PC-3 (cell line): Measurements from ENCODE around the gene MARCHF9. TPM values are rescaled to one million over a fixed set of nuclear protein-coding genes. Genes with fewer than 3 reads are reported as not detected.

Experiments
- ATAC-seq: fragments of 200-7000 bp; cut with Tn5 transposase; 2 replicates; pipeline ENCODE4 v1.9.1; 2020; ENCODE audit warnings: mild to moderate bottlenecking, moderate library complexity
- BruUV-seq: library from RNA; stranded (reverse); fragments of 400-500 nt; replicated peaks from 2 replicates; lab custom pipeline; 2021; lab: Mats Ljungman, UMichigan
- CTCF ChIA-PET: fragments of 300-600 bp; sonication (Branson Sonifier 250); formaldehyde crosslinking; loops from one replicate; lab custom pipeline; 2022; ENCODE audit warnings: antibody characterized with exemption; lab: Charles Lee
- POLR2A ChIA-PET: fragments of 300-600 bp; sonication (Branson Sonifier 250); formaldehyde crosslinking; loops from one replicate; lab custom pipeline; 2022; ENCODE audit warnings: antibody characterized with exemption; ENCODE audit not compliant: unreplicated experiment; lab: Charles Lee
- DNase-seq: peaks from one replicate; pipeline ENCODE4 v3.0.0-alpha.2; 2015
- H2AFZ ChIP-seq: fragments of 300-600 bp; sonication (generic); 2 replicates; pipeline ENCODE4 v1.6.0; 2016; ENCODE audit warnings: antibody characterized with exemption, low read length
- H3F3A ChIP-seq: fragments of 300-600 bp; sonication (generic); one replicate; pipeline ENCODE4 v1.6.0; 2017; ENCODE audit warnings: antibody characterized with exemption, low read length, control low read depth, mild to moderate bottlenecking; ENCODE audit not compliant: unreplicated experiment
- H3K27ac ChIP-seq: fragments of 300-600 bp; sonication (generic); 2 replicates; pipeline ENCODE4 v1.5.1; 2016; ENCODE audit warnings: mild to moderate bottlenecking, low read length
- H3K27me3 ChIP-seq: fragments of 300-600 bp; sonication (generic); 2 replicates; pipeline ENCODE4 v1.6.1; 2016; ENCODE audit warnings: low read length, mixed read lengths
- H3K36me3 ChIP-seq: fragments of 300-600 bp; sonication (generic); 2 replicates; pipeline ENCODE4 v1.6.1; 2016; ENCODE audit warnings: low read depth, mixed run types, low read length, mixed read lengths
- H3K4me1 ChIP-seq: fragments of 300-600 bp; sonication (generic); 2 replicates; pipeline ENCODE4 v1.5.1; 2016; ENCODE audit warnings: low read length; ENCODE audit not compliant: insufficient read depth
- H3K4me2 ChIP-seq: fragments of 300-600 bp; sonication (generic); 2 replicates; pipeline ENCODE4 v1.6.0; 2016; ENCODE audit warnings: low read length
- H3K4me3 ChIP-seq: fragments of 300-600 bp; sonication (generic); 2 replicates; pipeline ENCODE4 v1.5.1; 2016; ENCODE audit warnings: mild to moderate bottlenecking, low read length, mixed read lengths
- H3K79me2 ChIP-seq: fragments of 300-600 bp; sonication (generic); 2 replicates; pipeline ENCODE4 v1.6.1; 2017; ENCODE audit warnings: low read length, mixed read lengths
- H3K9ac ChIP-seq: fragments of 300-600 bp; sonication (generic); 2 replicates; pipeline ENCODE4 v1.6.0; 2016; ENCODE audit warnings: mild to moderate bottlenecking, low read length
- H3K9me2 ChIP-seq: fragments of 300-600 bp; sonication (generic); replicated peaks from 2 replicates; pipeline ENCODE4 v1.6.1; 2016; ENCODE audit warnings: mixed run types, low read length, mixed read lengths
- H3K9me3 ChIP-seq: fragments of 300-600 bp; sonication (generic); 2 replicates; pipeline ENCODE4 v1.6.1; 2016; ENCODE audit warnings: low read length, mixed read lengths
- H4K20me1 ChIP-seq: fragments of 300-600 bp; sonication (generic); 2 replicates; pipeline ENCODE4 v1.6.1; 2016; ENCODE audit warnings: low read length, mixed read lengths
- EZH2 ChIP-seq: fragments of 300-600 bp; sonication (generic); IDR thresholded peaks from one replicate; pipeline ENCODE4 v1.6.1; 2017; ENCODE audit warnings: antibody characterized with exemption, mild to moderate bottlenecking, low read length; ENCODE audit not compliant: unreplicated experiment
- EZH2phosphoT487 ChIP-seq: fragments of 300-600 bp; sonication (generic); IDR thresholded peaks from 2 replicates; pipeline ENCODE4 v1.6.1; 2018; ENCODE audit warnings: mild to moderate bottlenecking, antibody characterized with exemption, low read length, borderline replicate concordance
- intact Hi-C: fragments of 100-400 bp; cut with micrococcal nuclease; formaldehyde crosslinking; loops from 2 replicates; pipeline ENCODE4 v1.9.0; 2023
- total RNA-seq: library from RNA; depleted of rRNA; stranded (reverse); fragments of >200 nt; gene quantifications from 2 replicates; pipeline ENCODE4 v1.2.3, GENCODE V29; 2014
- TF ChIP-seq, protein P1 (sequence below): fragments of 300-600 bp; sonication (generic); conservative IDR thresholded peaks from 2 replicates; pipeline ENCODE4 v1.5.1; 2017; ENCODE audit warnings: antibody characterized with exemption, low read depth, mild to moderate bottlenecking, low read length

The MARCHF9 gene
- total RNA-seq, 1 experiment from 2014 or later = 13.4 TPM

DNA sequence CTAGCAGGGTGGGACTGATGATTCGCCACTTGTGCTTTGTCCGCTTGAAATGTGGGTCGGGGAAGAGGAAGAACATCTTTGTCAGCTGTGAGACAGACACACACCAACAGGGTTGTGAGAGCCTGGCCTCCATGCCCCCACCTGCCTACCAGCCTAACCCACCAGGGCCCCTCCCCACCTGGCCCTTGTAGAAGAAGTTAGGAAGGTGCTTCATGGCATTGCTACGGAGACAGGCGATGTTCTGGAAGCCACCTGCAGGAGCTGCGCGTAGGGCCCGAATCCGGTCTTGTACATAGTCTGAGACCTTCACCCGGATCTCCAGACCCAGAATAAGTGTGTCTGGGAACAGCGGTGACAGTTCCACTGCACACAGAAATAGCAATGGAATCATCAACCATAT is 14.7 kb downstream of the MARCHF9 start:
- H3K27me3 ChIP-seq = no peaks in the 10 kb centered on the region
- H3K9ac ChIP-seq = no peak overlapping the region
- DNase-seq (no peak), ATAC-seq (no peak)
- H3K27ac ChIP-seq = no peak overlapping the region
- H3K4me1 ChIP-seq = peaks cover 43% of the 10 kb centered on the region
- no peak overlapping the region for H2AFZ ChIP-seq
- no peaks in the 10 kb centered on the region for H3K9me3 ChIP-seq
- ChIA-PET POLR2A (no interaction called here), CTCF (no interaction called here)
- H3F3A ChIP-seq = no peaks in the 10 kb centered on the region
- no peaks in the 10 kb centered on the region for H3K9me2 ChIP-seq
- TF ChIP-seq, protein P1, sequence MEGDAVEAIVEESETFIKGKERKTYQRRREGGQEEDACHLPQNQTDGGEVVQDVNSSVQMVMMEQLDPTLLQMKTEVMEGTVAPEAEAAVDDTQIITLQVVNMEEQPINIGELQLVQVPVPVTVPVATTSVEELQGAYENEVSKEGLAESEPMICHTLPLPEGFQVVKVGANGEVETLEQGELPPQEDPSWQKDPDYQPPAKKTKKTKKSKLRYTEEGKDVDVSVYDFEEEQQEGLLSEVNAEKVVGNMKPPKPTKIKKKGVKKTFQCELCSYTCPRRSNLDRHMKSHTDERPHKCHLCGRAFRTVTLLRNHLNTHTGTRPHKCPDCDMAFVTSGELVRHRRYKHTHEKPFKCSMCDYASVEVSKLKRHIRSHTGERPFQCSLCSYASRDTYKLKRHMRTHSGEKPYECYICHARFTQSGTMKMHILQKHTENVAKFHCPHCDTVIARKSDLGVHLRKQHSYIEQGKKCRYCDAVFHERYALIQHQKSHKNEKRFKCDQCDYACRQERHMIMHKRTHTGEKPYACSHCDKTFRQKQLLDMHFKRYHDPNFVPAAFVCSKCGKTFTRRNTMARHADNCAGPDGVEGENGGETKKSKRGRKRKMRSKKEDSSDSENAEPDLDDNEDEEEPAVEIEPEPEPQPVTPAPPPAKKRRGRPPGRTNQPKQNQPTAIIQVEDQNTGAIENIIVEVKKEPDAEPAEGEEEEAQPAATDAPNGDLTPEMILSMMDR = no peak
- no peak for TF ChIP-seq EZH2
- H3K79me2 ChIP-seq = peaks cover 28% of the 10 kb centered on the region
- no peak overlapping the region for H3K4me2 ChIP-seq
- no peak overlapping the region for H3K4me3 ChIP-seq
- BruUV-seq = no TSS peak
- intact Hi-C loops = no loop called here
- H3K36me3 ChIP-seq = peaks cover 18% of the 10 kb centered on the region
- H4K20me1 ChIP-seq = no peaks in the 10 kb centered on the region

DNA sequence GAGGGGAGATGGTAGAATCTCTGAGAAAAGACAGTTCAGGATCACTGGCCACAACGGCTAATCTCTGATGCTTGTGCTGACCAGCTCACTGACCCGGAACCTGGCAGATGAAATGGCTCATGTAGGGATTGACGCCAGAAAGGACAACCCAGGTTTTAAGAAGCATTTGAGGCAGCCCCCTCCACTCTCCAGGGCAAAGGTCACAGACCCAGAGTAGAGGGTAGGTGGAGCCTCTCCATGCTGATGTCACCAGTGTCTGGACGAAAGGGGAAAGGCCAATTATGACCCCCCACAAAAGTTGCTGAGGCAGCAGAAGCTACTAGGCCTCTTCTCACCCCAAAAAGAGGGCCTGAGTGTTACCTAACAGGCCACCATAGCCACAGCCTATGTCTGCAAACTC is 15.8 kb downstream of the MARCHF9 start:
- BruUV-seq = no TSS peak
- Histone ChIP-seq H3K27me3 (no peaks in the 10 kb centered on the region), H3K27ac (no peak overlapping the region), H3K9me3 (no peaks in the 10 kb centered on the region), H3K36me3 (peaks cover 18% of the 10 kb centered on the region), H3K9ac (peak overlapping the region; percentile 96; the same call in 1 of the 2 replicates), H3K4me1 (peaks cover 32% of the 10 kb centered on the region), H4K20me1 (no peaks in the 10 kb centered on the region), H3K9me2 (no peaks in the 10 kb centered on the region), H2AFZ (no peak overlapping the region), H3K79me2 (peaks cover 28% of the 10 kb centered on the region), H3K4me2 (peak overlapping the region; percentile 96), H3F3A (no peaks in the 10 kb centered on the region), H3K4me3 (peak overlapping the region; percentile 84; the same call in 1 of the 2 replicates)
- intact Hi-C loops = no loop called here
- ChIA-PET CTCF (no interaction called here), POLR2A (interaction anchor here (0.7 kb wide), 1 partner anchor 997 kb away, joined by 18 read pairs; no protein-coding TSS in a partner anchor)
- DNase-seq (no peak), ATAC-seq (no peak)
- TF ChIP-seq, protein P1 = no peak

DNA sequence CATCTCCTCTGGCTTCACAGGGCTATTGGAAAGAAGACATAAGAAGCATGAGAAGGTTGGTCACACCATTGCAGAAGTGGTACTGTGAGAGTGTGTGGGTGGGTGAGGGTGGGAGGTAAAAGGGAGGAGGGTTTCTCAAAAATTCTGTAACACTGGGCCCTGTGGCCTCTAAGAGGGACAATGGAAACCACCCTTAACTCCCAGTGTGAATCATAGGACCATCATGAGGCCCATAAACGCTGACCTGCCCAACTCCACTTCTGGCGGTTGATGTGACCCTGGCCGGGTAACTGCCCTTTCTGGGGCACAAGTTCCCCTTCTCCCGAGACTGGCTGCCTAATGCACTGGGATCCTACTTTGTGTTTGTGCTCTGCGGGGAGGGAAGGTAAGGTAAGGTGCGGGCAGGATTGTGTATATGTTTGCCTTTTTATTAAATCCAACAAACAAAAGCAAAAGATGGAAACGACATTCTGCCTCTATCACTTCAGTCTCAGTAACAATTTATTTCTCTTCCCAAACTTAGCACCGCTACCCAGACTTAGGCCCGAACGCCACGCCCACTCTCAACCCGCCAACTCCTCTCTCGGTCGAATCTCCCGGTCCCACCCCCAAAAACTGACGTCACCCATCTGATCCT is 16.5 kb downstream of the MARCHF9 start:
- TSS peak; percentile 73 for BruUV-seq
- Histone ChIP-seq H3K4me1 (peaks cover 26% of the 10 kb centered on the region), H3K4me2 (peak overlapping the region; percentile 96), H3F3A (no peaks in the 10 kb centered on the region), H3K27ac (peak overlapping the region; percentile 86), H3K9me2 (no peaks in the 10 kb centered on the region), H3K9ac (peak overlapping the region; percentile 96), H4K20me1 (no peaks in the 10 kb centered on the region), H3K9me3 (no peaks in the 10 kb centered on the region), H3K36me3 (peaks cover 18% of the 10 kb centered on the region), H3K79me2 (peaks cover 28% of the 10 kb centered on the region), H3K27me3 (no peaks in the 10 kb centered on the region), H3K4me3 (peak overlapping the region; percentile 84), H2AFZ (peak overlapping the region; percentile 94)
- ATAC-seq (peak; percentile 68), DNase-seq (peak; percentile 90)
- no peak for TF ChIP-seq EZH2
- TF ChIP-seq EZH2phosphoT487 = no peak
- TF ChIP-seq, protein P1 = no peak
- POLR2A ChIA-PET = interaction anchor here (0.7 kb wide), 1 partner anchor 997 kb away, joined by 18 read pairs; no protein-coding TSS in a partner anchor
- intact Hi-C loops = no loop called here
- CTCF ChIA-PET = no interaction called here
